ENCODE data around the gene MAN2B2.

MAN2B2 gene

DNA sequence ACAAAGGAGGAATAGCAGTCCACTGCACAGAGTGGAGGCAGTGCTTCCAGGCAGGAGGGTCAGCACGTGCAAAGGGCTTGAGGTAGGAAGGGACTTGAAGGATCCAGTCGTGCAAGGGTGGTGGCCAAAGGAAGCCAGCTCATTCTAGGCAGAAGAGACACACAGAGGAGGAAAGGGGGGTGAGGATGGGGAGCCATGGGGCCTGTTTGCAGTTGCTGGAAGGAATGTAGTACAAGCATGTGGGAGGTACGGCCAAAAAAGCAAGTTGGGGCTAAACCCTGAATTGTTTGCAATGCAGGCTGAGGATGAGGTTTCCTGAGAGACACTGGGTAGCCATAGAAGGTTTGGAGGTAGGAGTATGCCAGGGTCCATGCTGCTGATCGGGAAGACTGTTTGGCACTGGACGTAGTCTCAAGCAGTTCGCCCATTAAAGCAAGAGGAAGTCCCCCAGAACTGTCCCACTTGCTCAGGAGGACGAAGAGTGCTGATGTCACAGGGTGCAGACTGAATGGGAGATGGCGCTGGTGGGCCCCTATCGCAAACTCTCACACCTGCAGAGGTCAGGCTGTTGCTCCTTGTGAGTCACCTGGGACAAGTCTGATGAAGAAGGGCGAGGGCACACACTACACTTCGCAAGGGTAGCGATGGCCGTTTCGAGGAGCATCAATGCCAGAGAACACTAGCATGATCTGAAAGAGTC, 9.1 kb upstream of the MAN2B2 start:
- ATAC-seq = no peak
- no peak for TF ChIP-seq ZNF8 (CRISPR knock-in tag; IDR thresholded peaks at IDR 0.05)

DNA sequence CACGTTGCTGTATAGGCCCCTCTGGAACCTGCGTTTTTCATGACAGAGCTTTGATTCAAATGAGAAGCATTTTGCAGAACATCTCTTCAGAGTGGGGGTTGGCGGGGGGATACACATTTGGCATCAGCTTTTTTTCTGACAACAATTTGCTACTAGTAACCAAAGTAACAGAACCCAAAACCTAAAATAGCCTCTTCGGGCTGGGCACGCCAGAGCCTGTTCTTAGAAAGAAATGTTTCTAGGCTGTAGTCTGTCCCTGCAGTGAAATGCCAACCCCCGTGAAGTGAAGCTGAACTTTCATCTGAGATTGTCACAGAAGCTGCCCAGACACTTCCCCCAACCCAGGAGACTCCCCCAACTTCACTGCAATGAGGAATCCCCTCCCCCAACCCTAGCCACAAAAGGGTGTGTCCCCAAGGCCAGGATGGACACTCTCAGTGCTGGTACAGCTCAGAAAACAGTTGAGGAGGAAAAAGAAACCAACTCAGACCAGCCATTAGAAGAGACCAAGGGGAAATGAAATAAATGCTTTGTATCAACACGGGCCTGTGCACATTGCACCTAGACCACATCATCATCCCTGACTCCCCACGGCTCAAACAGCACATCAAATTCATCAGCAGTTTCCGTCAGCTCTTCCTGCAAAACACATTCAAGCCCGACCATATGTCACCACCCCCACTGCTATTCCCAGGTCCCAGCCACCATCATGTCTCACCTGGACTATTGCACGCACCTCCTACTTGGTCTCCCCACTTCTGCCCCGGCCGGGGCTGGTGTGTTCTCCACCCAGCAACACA, 8.4 kb upstream of the MAN2B2 start:
- ATAC-seq = no peak
- TF ChIP-seq ZFP3 (CRISPR knock-in tag; IDR thresholded peaks at IDR 0.05) (no peak), OSR1 (CRISPR knock-in tag; IDR thresholded peaks at IDR 0.05) (no peak), CSDC2 (CRISPR knock-in tag; IDR thresholded peaks at IDR 0.05) (no peak), TOX (CRISPR knock-in tag; IDR thresholded peaks at IDR 0.05; ENCODE audit: borderline replicate concordance) (no peak), RARB (CRISPR knock-in tag; IDR thresholded peaks at IDR 0.05) (no peak), ZNF565 (CRISPR knock-in tag; conservative IDR thresholded peaks at IDR 0.05; ENCODE audit: low read depth) (no peak)

DNA sequence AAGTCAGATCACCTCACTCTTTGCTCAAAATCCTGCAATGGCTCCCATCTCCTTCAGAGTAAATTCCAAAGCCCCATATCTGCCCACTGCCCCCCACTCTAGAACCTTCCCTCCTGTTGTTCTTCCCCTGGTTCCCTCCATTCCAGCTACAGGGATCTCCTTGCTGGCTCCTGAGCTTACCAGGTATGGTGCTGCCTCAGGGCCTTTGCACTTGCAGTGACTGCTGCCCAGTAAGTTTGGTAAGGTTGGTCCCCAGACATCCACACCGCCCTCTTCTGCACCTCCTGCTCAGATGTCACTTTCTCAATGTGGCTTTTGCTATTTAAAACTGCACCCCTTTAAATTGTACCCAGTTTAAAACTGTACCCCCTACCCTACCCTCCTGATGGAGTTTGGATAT, 7.8 kb upstream of the MAN2B2 start:
- no peak for ATAC-seq
- TF ChIP-seq ZNF70 (CRISPR knock-in tag; IDR thresholded peaks at IDR 0.05) (no peak), TOX (CRISPR knock-in tag; IDR thresholded peaks at IDR 0.05; ENCODE audit: borderline replicate concordance) (no peak), SNAI2 (CRISPR knock-in tag; IDR thresholded peaks at IDR 0.05) (no peak)
- TF ChIP-seq, protein P1, sequence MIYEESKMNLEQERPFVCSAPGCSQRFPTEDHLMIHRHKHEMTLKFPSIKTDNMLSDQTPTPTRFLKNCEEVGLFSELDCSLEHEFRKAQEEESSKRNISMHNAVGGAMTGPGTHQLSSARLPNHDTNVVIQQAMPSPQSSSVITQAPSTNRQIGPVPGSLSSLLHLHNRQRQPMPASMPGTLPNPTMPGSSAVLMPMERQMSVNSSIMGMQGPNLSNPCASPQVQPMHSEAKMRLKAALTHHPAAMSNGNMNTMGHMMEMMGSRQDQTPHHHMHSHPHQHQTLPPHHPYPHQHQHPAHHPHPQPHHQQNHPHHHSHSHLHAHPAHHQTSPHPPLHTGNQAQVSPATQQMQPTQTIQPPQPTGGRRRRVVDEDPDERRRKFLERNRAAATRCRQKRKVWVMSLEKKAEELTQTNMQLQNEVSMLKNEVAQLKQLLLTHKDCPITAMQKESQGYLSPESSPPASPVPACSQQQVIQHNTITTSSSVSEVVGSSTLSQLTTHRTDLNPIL (CRISPR knock-in tag; IDR thresholded peaks at IDR 0.05; ENCODE audit: low read depth) = no peak
- TF ChIP-seq, protein P2, sequence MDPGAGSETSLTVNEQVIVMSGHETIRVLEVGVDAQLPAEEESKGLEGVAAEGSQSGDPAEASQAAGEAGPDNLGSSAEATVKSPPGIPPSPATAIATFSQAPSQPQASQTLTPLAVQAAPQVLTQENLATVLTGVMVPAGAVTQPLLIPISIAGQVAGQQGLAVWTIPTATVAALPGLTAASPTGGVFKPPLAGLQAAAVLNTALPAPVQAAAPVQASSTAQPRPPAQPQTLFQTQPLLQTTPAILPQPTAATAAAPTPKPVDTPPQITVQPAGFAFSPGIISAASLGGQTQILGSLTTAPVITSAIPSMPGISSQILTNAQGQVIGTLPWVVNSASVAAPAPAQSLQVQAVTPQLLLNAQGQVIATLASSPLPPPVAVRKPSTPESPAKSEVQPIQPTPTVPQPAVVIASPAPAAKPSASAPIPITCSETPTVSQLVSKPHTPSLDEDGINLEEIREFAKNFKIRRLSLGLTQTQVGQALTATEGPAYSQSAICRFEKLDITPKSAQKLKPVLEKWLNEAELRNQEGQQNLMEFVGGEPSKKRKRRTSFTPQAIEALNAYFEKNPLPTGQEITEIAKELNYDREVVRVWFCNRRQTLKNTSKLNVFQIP (CRISPR knock-in tag; IDR thresholded peaks at IDR 0.05; ENCODE audit: borderline replicate concordance, low read depth) = no peak
- TF ChIP-seq, protein P3, sequence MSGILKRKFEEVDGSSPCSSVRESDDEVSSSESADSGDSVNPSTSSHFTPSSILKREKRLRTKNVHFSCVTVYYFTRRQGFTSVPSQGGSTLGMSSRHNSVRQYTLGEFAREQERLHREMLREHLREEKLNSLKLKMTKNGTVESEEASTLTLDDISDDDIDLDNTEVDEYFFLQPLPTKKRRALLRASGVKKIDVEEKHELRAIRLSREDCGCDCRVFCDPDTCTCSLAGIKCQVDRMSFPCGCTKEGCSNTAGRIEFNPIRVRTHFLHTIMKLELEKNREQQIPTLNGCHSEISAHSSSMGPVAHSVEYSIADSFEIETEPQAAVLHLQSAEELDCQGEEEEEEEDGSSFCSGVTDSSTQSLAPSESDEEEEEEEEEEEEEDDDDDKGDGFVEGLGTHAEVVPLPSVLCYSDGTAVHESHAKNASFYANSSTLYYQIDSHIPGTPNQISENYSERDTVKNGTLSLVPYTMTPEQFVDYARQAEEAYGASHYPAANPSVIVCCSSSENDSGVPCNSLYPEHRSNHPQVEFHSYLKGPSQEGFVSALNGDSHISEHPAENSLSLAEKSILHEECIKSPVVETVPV (CRISPR knock-in tag; IDR thresholded peaks at IDR 0.05) = no peak

DNA sequence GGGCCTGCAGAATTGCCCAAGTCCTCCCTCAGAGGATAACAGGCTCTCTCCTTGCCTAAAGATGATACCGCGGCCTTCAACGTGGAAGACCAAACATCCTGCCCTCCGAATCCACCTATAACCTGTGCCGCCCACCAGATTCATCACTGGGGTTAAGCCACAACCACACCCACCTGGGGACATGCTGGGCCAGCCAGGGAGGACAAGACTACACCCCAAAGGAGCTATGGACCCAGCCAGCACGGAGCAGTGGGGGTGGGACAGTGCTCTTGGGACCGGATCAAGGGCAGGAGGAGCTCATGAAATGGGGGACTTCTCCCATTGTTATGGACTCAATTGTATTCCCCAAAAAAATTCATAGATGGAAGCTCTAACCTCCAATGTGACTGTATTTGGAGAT, 6.8 kb upstream of the MAN2B2 start:
- no peak for ATAC-seq
- TF ChIP-seq BACH2 (CRISPR knock-in tag; IDR thresholded peaks at IDR 0.05; ENCODE audit: borderline replicate concordance) (no peak), ESRRG (CRISPR knock-in tag; IDR thresholded peaks at IDR 0.05) (no peak), RARB (CRISPR knock-in tag; IDR thresholded peaks at IDR 0.05) (no peak), ZNF70 (CRISPR knock-in tag; IDR thresholded peaks at IDR 0.05) (no peak), TOX (CRISPR knock-in tag; IDR thresholded peaks at IDR 0.05; ENCODE audit: borderline replicate concordance) (no peak), ZFP30 (CRISPR knock-in tag; IDR thresholded peaks at IDR 0.05) (no peak), GLIS3 (CRISPR knock-in tag; IDR thresholded peaks at IDR 0.05) (no peak), ZFP3 (CRISPR knock-in tag; IDR thresholded peaks at IDR 0.05) (no peak), OSR1 (CRISPR knock-in tag; IDR thresholded peaks at IDR 0.05) (no peak), TCF4 (CRISPR knock-in tag; IDR thresholded peaks at IDR 0.05; ENCODE audit: borderline replicate concordance) (no peak), ISL1 (CRISPR knock-in tag; IDR thresholded peaks at IDR 0.05) (no peak), SNAI2 (CRISPR knock-in tag; IDR thresholded peaks at IDR 0.05) (no peak)
- TF ChIP-seq, protein P1 (CRISPR knock-in tag; IDR thresholded peaks at IDR 0.05; ENCODE audit: low read depth) = no peak
- TF ChIP-seq, protein P4, sequence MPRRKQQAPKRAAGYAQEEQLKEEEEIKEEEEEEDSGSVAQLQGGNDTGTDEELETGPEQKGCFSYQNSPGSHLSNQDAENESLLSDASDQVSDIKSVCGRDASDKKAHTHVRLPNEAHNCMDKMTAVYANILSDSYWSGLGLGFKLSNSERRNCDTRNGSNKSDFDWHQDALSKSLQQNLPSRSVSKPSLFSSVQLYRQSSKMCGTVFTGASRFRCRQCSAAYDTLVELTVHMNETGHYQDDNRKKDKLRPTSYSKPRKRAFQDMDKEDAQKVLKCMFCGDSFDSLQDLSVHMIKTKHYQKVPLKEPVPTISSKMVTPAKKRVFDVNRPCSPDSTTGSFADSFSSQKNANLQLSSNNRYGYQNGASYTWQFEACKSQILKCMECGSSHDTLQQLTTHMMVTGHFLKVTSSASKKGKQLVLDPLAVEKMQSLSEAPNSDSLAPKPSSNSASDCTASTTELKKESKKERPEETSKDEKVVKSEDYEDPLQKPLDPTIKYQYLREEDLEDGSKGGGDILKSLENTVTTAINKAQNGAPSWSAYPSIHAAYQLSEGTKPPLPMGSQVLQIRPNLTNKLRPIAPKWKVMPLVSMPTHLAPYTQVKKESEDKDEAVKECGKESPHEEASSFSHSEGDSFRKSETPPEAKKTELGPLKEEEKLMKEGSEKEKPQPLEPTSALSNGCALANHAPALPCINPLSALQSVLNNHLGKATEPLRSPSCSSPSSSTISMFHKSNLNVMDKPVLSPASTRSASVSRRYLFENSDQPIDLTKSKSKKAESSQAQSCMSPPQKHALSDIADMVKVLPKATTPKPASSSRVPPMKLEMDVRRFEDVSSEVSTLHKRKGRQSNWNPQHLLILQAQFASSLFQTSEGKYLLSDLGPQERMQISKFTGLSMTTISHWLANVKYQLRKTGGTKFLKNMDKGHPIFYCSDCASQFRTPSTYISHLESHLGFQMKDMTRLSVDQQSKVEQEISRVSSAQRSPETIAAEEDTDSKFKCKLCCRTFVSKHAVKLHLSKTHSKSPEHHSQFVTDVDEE (CRISPR knock-in tag; IDR thresholded peaks at IDR 0.05) = no peak
- TF ChIP-seq, protein P5, sequence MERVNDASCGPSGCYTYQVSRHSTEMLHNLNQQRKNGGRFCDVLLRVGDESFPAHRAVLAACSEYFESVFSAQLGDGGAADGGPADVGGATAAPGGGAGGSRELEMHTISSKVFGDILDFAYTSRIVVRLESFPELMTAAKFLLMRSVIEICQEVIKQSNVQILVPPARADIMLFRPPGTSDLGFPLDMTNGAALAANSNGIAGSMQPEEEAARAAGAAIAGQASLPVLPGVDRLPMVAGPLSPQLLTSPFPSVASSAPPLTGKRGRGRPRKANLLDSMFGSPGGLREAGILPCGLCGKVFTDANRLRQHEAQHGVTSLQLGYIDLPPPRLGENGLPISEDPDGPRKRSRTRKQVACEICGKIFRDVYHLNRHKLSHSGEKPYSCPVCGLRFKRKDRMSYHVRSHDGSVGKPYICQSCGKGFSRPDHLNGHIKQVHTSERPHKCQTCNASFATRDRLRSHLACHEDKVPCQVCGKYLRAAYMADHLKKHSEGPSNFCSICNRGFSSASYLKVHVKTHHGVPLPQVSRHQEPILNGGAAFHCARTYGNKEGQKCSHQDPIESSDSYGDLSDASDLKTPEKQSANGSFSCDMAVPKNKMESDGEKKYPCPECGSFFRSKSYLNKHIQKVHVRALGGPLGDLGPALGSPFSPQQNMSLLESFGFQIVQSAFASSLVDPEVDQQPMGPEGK (CRISPR knock-in tag; IDR thresholded peaks at IDR 0.05; ENCODE audit: borderline replicate concordance) = no peak
- TF ChIP-seq, protein P2 (CRISPR knock-in tag; IDR thresholded peaks at IDR 0.05; ENCODE audit: borderline replicate concordance, low read depth) = no peak
- TF ChIP-seq, protein P3 (CRISPR knock-in tag; IDR thresholded peaks at IDR 0.05) = no peak

All from SK-N-SH treated with all-trans-retinoic acid at 6 μM for 48 hours (cell line).